A673 (cell line): ENCODE measurements around the gene GPNMB.

Experiments used
- CTCF ChIP-seq: fragments of 300-800, 200-600 bp; sonication (generic); conservative IDR thresholded peaks from 2 replicates; pipeline ENCODE4 v1.5.1; 2017; ENCODE audit warnings: low read depth, mild to moderate bottlenecking, antibody characterized with exemption, low read length, moderate library complexity, mixed read lengths
- EZH2 ChIP-seq: fragments of 200-600 bp; sonication (generic); IDR thresholded peaks from 2 replicates; pipeline ENCODE4 v1.6.1; 2017; ENCODE audit warnings: borderline replicate concordance, low read depth, mild to moderate bottlenecking, mixed read lengths, antibody characterized with exemption, low read length; ENCODE audit not compliant: poor library complexity, severe bottlenecking

GRCh38 chr7:23214423-23214822 lies 32.2 kb upstream of the GPNMB start:
- TF ChIP-seq CTCF (no peak), EZH2 (no peak)
